NCI-H1694 (cell line): Measurements from ENCODE around the gene TMC3.
A peak's percentile ranks its signal among the peaks of the same experiment; 100 is the strongest.
"Not testable (repeated sequence)": the region's sequence is repeated elsewhere in the genome, so short reads cannot be mapped to it uniquely, and the experiment has no call there.

Experiments used
- DNase-seq: peaks from one replicate; lab custom pipeline; 2025; lab: John Stamatoyannopoulos, UW

TMC3 gene

GRCh38 chr15:81384891-81385720 is 11.1 kb upstream of the TMC3 start:
- DNase-seq, result no peak

GRCh38 chr15:81381720-81382119 is 7.7 kb upstream of the TMC3 start:
- DNase-seq, result no peak

DNA sequence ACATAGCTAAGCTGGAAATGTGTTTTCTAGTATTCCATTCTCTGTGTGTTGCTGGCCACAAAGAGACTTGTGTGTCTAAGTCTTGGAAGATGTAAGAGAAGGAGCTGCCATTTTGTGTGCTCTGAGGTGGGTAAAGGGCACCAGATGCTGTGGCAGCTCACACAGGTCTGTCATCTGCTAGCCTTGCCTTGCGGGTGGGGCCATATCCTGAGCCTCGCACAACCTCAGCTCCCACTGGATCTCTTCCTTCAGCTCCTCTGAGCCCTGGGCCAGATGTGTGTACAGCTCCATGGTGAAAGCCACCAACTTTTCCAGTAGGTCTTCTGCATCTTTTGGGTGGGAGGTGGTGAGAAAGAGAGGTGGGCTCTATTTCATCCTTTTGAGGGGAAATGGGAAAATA is 6.7 kb upstream of the TMC3 start:
- no peak for DNase-seq

- no peak for DNase-seq
These were observed 6.2 kb upstream of the TMC3 start for GRCh38 chr15:81380203-81380602.

- DNase-seq, result no peak
These were observed 5.3 kb upstream of the TMC3 start for GRCh38 chr15:81379269-81379668.

DNA sequence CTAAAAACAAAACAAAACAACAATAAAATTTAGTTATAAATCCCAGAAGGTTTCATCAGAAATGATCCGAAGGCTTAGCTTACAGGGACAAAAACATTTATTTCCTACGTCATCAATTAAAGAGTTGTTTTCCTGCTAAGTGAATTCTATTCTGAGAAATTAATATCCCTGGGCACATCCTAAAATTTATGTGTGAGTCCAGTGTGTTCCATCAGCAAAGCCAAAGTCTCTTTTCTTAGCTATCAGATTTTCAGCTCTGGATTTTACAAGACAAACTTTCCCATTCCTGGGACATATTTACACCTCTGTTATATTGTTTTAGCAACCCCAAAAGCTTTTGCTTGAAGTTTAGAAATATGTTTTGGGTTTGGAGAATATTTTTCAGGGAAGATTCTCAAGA is 4.4 kb upstream of the TMC3 start:
- DNase-seq, result no peak

DNA sequence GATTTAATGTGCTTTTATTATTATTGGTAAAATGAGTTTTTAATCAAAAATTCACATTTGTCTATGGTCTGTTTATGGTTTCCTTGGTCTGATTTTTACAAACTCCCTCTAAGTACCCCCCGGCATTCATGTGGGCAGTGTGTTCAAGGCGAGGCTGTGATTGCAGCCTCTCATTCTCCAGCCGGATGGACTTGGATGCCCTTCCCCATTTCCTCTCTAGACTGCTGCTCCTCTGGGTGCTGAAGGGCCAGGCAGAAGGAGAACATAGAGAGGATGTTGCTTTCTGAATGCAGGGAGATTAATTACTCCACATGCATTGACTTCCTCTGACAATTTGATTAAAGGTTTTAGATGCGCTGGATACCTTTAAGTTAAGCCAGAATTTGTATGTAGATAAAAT is 3.9 kb upstream of the TMC3 start:
- DNase-seq, result no peak

DNA sequence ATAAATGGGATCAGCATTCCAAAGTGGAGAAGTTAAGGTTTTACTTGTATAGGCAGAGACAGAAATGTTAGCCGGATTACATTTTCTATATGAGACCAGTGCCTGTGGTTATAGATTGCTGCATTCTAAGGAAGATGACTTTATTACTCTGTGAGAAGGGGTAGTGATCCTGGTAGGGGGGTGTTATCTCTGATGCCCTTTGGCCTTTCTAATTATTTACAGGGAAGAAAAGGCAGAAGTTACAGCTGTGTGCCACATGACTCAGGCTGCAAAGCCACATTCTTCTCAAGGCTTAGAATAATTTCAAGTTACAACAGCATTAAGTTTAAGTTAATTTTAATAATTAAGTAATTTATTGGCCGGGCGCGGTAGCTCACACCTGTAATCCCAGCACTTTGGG is 2.2 kb upstream of the TMC3 start:
- DNase-seq, result no peak

DNA sequence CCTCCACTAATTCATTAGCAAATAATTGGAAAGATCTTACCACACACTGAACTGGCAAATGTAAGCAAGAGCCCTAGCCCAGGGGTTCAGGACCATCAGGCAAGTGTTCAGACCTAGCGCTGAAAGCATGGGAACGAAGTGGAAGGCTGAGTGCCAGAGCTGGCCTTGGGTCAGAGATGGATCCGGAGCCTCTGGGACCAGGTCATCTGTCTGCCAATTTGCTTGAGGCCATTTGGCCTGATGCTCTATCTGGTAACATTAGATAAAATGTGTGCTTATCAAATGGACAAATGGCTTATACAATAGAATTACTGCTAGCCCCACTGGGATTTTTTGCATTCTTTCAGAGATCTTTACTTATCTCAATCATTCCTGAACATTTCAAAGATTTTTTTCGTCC is 1.4 kb upstream of the TMC3 start:
- no peak for DNase-seq

DNA sequence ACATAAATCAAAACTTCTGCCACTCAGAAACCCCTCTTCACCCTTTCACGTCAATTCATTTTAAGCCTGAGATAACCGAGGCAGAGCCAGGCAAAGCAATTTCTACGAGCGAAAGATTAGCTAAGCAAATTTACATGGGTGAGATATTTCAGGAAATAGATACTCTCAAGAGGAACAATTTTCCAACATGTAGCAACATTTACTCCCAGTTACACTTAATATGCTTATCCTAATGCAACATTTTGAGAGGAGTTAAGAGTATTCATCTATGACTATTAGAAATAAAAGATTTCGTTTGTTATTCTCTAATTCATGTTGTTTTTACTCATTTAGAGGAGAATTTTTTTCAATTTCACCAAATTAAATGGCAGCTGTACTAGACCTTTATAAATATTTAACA is 837 bp downstream of the TMC3 start:
- no peak for DNase-seq

DNA sequence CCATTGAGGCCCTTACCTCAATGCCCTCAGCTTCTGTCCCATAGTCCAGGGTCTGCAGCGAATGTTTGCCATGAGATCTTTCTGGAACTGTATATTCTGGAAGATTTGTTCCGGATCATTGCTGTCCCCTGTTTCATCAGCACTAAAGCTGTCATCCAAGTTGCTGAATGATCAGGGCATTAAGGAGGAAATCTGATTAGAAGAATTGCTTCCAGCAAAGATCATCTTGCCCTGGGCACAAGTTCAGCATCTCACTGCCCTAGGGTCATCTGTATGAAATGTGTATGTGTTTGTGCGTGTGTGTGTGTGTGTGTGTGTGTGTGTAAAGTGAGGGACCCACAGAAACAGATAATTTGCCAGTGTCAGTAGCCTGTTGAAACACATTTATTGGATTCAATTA is 1.4 kb downstream of the TMC3 start:
- DNase-seq, result no peak

DNA sequence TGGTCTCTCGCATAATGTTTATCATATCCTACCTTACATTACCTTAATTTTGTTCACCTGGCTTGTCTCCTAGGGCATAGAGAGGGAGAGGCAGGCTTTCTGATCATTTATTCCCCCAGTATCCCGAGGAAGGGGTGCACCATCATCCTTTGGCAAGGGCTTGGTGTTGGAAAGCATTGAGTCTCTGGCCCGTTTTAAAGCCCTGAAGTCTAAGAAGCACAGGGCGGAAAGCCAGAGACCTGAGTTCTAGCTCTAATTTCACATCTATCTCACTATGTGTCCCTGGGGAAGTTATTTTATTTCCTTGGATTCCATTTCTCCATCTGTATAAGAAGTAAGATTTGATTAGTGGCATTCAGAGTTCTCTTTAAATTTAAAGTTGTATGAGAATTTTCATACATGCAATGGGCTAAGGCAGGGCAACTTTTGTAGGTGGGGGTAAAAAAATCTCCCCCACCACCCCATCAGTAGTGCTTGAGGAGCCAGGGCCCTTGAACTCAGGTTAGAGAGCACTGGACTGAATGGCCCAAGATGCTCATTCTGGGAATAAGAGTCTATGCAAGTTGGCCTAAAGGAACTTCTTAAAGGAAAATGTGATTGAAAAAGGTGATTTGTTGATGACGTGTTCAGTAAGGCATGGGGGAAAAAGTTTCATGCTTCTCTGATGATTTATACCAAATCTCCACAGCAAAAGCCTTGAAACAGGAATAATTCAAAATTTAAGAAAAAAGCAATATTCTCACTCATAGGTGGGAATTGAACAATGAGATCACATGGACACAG is 10.1 kb downstream of the TMC3 start:
- no peak for DNase-seq

DNA sequence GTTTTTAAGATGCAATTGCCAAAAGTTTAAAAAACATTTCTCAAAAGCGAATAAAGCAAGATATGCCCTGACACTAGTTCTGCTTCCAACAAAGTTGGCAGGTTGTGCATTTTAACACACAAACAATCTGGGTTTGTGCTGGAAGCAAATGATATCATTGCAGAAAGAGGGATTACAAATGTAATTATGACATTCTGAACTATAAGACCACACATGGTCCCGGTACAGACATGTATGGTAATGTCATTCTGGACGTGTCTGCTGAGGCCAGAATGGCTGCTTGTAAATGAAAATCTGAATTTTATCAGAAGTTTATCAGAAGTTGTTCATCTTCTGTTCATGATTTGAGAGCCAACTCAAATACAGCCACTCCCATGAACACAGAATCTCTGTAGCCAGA is 10.7 kb downstream of the TMC3 start:
- no peak for DNase-seq

GRCh38 chr15:81362790-81363189 is 11.2 kb downstream of the TMC3 start:
- DNase-seq, result no peak

DNA sequence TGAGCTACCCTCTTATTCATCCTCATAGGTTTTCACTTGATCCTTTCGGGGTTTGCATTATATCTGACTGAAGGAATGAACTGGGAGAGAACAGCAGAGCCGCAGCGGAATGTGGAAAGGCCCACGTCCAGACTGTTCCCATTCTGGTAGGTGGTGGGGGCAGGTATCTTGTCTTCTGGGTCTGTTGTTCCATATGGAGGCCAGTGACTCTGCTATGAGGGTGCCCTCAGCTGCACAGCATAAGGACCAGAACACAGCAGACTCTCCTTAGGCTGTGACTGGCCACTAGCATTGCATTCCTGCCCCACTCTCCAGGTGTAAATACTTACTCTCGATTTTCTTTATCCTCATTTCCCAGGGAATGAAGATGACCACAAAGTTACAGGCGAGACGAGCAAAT is 12.1 kb downstream of the TMC3 start:
- DNase-seq, result no peak

DNA sequence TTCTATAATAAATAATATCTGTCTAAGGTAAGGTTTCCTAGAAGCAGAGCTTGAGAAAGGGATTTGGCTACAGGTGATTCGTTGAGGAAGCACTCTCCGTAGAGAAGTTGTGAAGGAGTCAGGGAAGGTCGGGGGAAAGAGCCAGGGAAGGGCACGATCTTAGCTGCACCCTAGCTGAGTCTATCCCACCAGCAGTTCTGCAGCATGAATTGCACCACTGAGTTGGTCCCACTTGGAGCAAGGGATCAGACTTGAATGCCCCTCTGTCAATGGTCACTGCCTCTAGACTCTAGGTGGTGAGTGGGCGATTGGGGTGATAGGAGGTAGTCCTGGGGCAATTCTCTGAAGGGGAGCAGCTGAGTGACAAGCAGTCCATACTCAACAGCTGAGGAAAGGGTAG is 13.5 kb downstream of the TMC3 start:
- DNase-seq, result no peak

DNA sequence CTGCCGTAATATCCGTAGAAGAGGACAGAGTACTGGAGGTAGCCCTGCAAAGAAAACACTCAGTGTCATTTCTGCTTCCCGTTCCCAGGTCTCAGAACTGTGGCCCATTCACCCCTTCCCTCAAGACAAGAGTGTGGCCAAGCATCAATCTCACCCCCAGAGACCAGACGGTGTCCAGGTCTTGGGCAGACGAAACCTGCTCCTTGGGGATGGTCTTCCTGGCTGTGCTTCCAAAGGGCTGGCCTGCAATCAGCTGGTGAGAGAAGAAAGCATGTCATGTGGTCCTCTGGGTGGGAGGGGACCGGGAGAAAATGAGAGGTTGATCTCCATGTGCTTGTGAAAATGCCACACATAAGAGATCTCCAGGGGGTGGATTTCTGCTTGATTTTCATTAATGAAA is 15.8 kb downstream of the TMC3 start:
- DNase-seq, result no peak

DNA sequence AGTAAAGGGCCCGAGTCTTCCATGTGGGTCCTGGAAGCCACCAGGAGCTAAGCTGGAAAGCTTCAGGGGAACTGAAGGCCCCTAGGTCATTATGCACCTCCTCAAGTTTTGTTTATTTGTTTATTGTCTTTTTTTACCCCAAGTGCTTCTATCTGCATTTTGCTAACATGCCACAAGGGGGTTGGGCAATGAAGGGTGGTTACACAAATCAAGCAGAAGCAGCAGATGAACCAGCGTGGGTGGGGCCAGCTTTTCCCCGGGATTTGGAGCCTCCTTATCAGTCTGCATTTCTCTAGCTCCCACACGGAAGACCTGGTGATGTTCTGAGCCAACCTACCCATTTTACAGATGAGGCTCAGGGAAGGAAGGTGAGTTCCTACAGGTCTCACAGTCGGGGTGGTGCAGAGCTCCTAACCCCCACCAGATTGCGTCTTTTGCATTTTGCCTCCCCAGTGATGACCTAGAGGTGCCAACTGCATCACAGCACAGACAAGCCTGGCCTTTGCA is 16.8 kb downstream of the TMC3 start:
- DNase-seq, result no peak

DNA sequence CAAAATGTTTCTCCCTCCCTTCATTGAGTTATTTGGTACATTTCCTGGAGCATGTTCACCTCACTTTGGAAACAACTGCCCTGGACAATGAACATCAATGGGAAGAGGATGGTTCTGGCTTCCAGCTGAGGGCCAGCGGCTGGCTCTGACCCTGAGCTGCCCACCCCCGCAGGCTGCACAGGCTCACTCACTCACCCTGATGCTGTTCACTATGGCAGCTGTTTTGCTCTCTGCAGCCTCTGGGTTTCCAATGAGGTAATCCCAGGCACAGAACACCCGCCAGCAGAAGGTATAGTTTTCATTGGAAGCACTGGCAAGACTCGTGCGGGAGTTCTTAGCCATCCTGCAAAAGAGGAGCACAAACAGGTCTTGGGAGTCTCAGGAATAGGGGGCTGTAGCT is 17.8 kb downstream of the TMC3 start:
- DNase-seq, result no peak

- DNase-seq, result peak; percentile 22
These were observed 22.4 kb downstream of the TMC3 start for GRCh38 chr15:81351651-81352050.

- no peak for DNase-seq
These were observed 24.7 kb downstream of the TMC3 start for GRCh38 chr15:81349271-81349670.

GRCh38 chr15:81348691-81349090 is 25.3 kb downstream of the TMC3 start:
- not testable (repeated sequence) for DNase-seq

GRCh38 chr15:81347910-81348309 is 26.1 kb downstream of the TMC3 start:
- DNase-seq, result no peak
